CD4-positive, alpha-beta memory T cell (primary cell): Measurements from ENCODE around the gene EYS. TPM values are rescaled to one million over a fixed set of nuclear protein-coding genes. Genes with fewer than 3 reads are reported as not detected.
"Not testable (repeated sequence)": the region's sequence is repeated elsewhere in the genome, so short reads cannot be mapped to it uniquely, and the experiment has no call there.

Experiments used
- CTCF ChIA-PET: fragments of 350-600 bp; sonication (Branson Sonifier 250); formaldehyde crosslinking; loops from one replicate; lab custom pipeline; 2021; ENCODE audit warnings: inconsistent platforms; ENCODE audit not compliant: partially characterized antibody; lab: Charles Lee
- POLR2A ChIA-PET: fragments of 350-600 bp; sonication (Branson Sonifier 250); formaldehyde crosslinking; loops from one replicate; lab custom pipeline; 2021; ENCODE audit not compliant: partially characterized antibody; lab: Charles Lee
- DNase-seq, 5 donors: peaks; one replicate each; pipeline versions ENCODE4 v3.0.0 to v3.0.0-alpha.2; 2020 to 2022; ENCODE audit warnings: mixed read lengths in 1 of 5
- H3K27ac ChIP-seq: one replicate; pipeline ENCODE4 v1.7.0; 2013; ENCODE audit warnings: low read depth, low read length
- H3K27me3 ChIP-seq: 2 replicates; pipeline ENCODE4 v1.7.0; 2013; ENCODE audit warnings: mild to moderate bottlenecking, low read length, moderate library complexity; ENCODE audit not compliant: insufficient read depth
- H3K36me3 ChIP-seq: 2 replicates; pipeline ENCODE4 v1.7.0; 2013; ENCODE audit warnings: mild to moderate bottlenecking, low read length, moderate library complexity; ENCODE audit not compliant: insufficient read depth
- H3K4me1 ChIP-seq: 2 replicates; pipeline ENCODE4 v1.7.0; 2013; ENCODE audit warnings: mild to moderate bottlenecking, low read length, moderate library complexity; ENCODE audit not compliant: insufficient read depth
- H3K4me3 ChIP-seq, 2 donors: one replicate each; pipeline ENCODE4 v1.7.0; 2013; ENCODE audit warnings: low read length in 2 of 2, mild to moderate bottlenecking in 1 of 2
- H3K9me3 ChIP-seq, 2 donors: one replicate each; pipeline ENCODE4 v1.7.0; 2013; ENCODE audit warnings: low read length in 2 of 2, control low read depth in 1 of 2; ENCODE audit not compliant: control insufficient read depth in 1 of 2
- H3K27ac Mint-ChIP-seq, 7 donors: one replicate each; pipeline ENCODE4 v1.8.0; 2020 to 2021; ENCODE audit warnings: mixed read lengths in 7 of 7, mild to moderate bottlenecking in 6 of 7, inconsistent platforms in 3 of 7, moderate library complexity in 3 of 7
- H3K27me3 Mint-ChIP-seq, 2 donors: one replicate each; pipeline ENCODE4 v1.8.0; 2020 to 2021; ENCODE audit warnings: mixed read lengths in 2 of 2
- H3K36me3 Mint-ChIP-seq, 2 donors: one replicate each; pipeline ENCODE4 v1.8.0; 2020 to 2021; ENCODE audit warnings: mixed read lengths in 2 of 2, inconsistent platforms in 1 of 2, mild to moderate bottlenecking in 1 of 2
- H3K4me1 Mint-ChIP-seq, 4 donors: one replicate each; pipeline ENCODE4 v1.8.0; 2020 to 2021; ENCODE audit warnings: mixed read lengths in 4 of 4, mild to moderate bottlenecking in 1 of 4
- H3K4me3 Mint-ChIP-seq, 8 donors: one replicate each; pipeline ENCODE4 v1.8.0; 2020 to 2021; ENCODE audit warnings: mixed read lengths in 8 of 8, mild to moderate bottlenecking in 7 of 8, moderate library complexity in 6 of 8, inconsistent platforms in 3 of 8
- H3K9me3 Mint-ChIP-seq, 8 donors: one replicate each; pipeline ENCODE4 v1.8.0; 2020 to 2021; ENCODE audit warnings: mixed read lengths in 8 of 8, mild to moderate bottlenecking in 5 of 8, inconsistent platforms in 3 of 8, moderate library complexity in 1 of 8
- intact Hi-C: fragments of 100-400 bp; cut with micrococcal nuclease; formaldehyde crosslinking; loops from one replicate; pipeline ENCODE4 v1.15.1; 2023
- polyA plus RNA-seq, 2 donors: library from polyadenylated mRNA; unstranded; fragments of 300-500 nt; fragmentation: Illumina TruSeq; gene quantifications; one replicate each; pipeline ENCODE4 v1.2.3, GENCODE V29; 2021
- total RNA-seq, 2 experiments: library from RNA; stranded (reverse); gene quantifications; one replicate each; pipeline ENCODE4 v1.2.3, GENCODE V29; 2021

EYS gene
- total and polyA plus RNA-seq, 4 experiments from 2014 or later = 0.17 to 0.20 TPM; not detected in 2

GRCh38 chr6:63897952-63898351 lies 1809.1 kb downstream of the EYS start:
- no peaks in the 10 kb centered on the region for H3K9me3 ChIP-seq
- H3K27ac ChIP-seq = no peak overlapping the region
- H3K27me3 ChIP-seq = no peaks in the 10 kb centered on the region
- H3K4me3 Mint-ChIP-seq = no peak overlapping the region
- POLR2A ChIA-PET = no interaction called here
- no peaks in the 10 kb centered on the region for H3K27me3 Mint-ChIP-seq
- H3K27ac Mint-ChIP-seq = no peak overlapping the region
- H3K9me3 Mint-ChIP-seq = peaks cover 0 to 3% (median 0%) of the 10 kb centered on the region in 8 donors
- no peaks in the 10 kb centered on the region for H3K4me1 ChIP-seq
- intact Hi-C loops = no loop called here
- no peak for DNase-seq
- no peaks in the 10 kb centered on the region for H3K36me3 ChIP-seq
- no peak overlapping the region for H3K4me3 ChIP-seq
- H3K36me3 Mint-ChIP-seq = no peaks in the 10 kb centered on the region
- no peaks in the 10 kb centered on the region for H3K4me1 Mint-ChIP-seq
- CTCF ChIA-PET = no interaction called here

GRCh38 chr6:63897459-63897858 lies 1809.6 kb downstream of the EYS start:
- Mint-ChIP-seq H3K27ac (no peak overlapping the region), H3K36me3 (no peaks in the 10 kb centered on the region), H3K9me3 (peaks cover 0 to 5% (median 0%) of the 10 kb centered on the region in 8 donors), H3K4me3 (no peak overlapping the region), H3K27me3 (no peaks in the 10 kb centered on the region), H3K4me1 (no peaks in the 10 kb centered on the region)
- ChIA-PET CTCF (no interaction called here), POLR2A (no interaction called here)
- DNase-seq = no peak
- no peaks in the 10 kb centered on the region for H3K9me3 ChIP-seq
- no peak overlapping the region for H3K27ac ChIP-seq
- no peak overlapping the region for H3K4me3 ChIP-seq
- intact Hi-C loops = no loop called here
- no peaks in the 10 kb centered on the region for H3K4me1 ChIP-seq
- H3K27me3 ChIP-seq = no peaks in the 10 kb centered on the region
- H3K36me3 ChIP-seq = no peaks in the 10 kb centered on the region

DNA sequence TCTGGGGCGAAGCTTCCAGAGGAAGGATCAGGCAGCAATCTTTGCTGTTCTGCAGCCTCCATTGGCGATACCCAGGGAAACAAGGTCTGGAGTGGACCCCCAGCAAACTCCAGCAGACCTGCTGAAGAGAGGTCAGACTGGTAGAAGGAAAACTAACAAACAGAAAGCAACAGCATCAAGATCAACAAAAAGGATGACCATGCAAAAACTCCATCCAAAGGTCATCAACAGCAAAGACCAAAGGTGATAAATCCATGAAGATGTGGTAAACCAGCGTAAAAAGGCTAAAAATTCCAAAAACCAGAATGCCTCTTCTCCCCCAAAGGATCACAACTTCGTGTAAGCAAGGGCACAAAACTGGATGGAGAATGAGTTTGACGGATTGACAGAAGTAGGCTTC lies 1818.6 kb downstream of the EYS start:
- H3K9me3 ChIP-seq = no peaks in the 10 kb centered on the region
- Mint-ChIP-seq H3K4me1 (no peaks in the 10 kb centered on the region), H3K27ac (no peak overlapping the region), H3K9me3 (peaks cover 0 to 6% (median 1%) of the 10 kb centered on the region in 8 donors), H3K36me3 (no peaks in the 10 kb centered on the region), H3K4me3 (no peak overlapping the region), H3K27me3 (peaks cover 0 to 1% of the 10 kb centered on the region in 2 donors)
- CTCF ChIA-PET = no interaction called here
- no peaks in the 10 kb centered on the region for H3K27me3 ChIP-seq
- H3K4me1 ChIP-seq = no peaks in the 10 kb centered on the region
- no peak overlapping the region for H3K4me3 ChIP-seq
- no peak overlapping the region for H3K27ac ChIP-seq
- POLR2A ChIA-PET = no interaction called here
- intact Hi-C loops = no loop called here
- DNase-seq = no peak
- no peaks in the 10 kb centered on the region for H3K36me3 ChIP-seq

DNA sequence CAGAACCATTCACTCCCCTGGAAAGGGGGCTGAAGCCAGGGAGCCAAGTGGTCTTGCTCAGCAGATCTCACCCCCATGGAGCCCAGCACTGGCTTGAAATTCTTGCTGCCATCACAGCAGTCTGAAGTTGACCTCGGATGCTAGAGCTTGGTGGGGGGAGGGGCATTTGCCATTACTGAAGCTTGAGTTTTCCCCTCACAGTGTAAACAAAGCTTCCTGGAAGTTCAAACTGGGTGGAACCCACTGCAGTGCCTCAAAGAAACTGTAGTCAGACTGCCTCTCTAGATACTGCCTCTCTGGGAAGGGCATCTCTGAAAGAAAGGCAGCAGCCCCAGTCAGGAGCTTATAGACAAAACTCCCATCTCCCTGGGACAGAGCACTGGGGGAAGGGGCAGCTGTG lies 1819.2 kb downstream of the EYS start:
- H3K4me3 Mint-ChIP-seq, H3K9me3 ChIP-seq, H3K36me3 Mint-ChIP-seq, H3K27me3 ChIP-seq, H3K27me3 Mint-ChIP-seq, DNase-seq, POLR2A ChIA-PET, H3K4me3 ChIP-seq, intact Hi-C loops, H3K4me1 Mint-ChIP-seq, H3K27ac ChIP-seq, H3K36me3 ChIP-seq, H3K9me3 Mint-ChIP-seq, H3K4me1 ChIP-seq, CTCF ChIA-PET, H3K27ac Mint-ChIP-seq: not testable (repeated sequence)

DNA sequence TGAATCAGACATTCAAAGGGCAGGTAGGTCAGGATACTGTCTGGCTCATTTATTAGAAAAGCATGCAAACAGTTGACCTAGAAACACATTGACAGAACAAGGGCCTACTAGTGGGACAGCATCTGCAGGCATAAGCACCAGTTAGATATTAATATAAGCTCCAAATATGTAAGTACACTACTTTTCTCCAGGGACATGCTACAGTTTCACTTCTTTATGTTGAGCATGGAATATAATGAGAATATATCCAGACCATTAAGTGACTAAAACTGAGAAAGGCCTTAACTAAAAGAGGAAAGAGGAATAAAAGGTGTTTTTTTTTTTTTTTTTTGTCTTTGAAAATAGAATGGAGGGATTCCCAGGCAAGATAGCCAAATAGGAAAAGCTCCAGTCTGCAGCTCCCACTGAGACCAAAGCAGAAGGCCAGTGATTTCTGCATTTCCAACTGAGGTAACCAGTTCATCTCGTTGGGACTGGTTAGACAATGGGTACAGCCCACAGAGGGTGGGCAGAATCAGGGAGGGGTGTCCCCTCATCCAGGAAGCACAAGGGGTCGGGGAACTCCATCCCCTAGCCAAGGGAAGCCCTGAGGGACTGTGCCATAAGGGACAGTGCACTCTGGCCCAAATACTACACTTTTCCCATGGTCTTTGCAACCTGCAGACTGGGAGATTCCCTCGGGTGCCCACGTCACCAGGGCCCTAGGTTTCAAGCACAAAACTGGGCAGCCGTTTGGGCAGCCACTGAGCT lies 1819.8 kb downstream of the EYS start:
- no peak for DNase-seq
- Mint-ChIP-seq H3K9me3 (peaks cover 0 to 6% (median 0%) of the 10 kb centered on the region in 8 donors), H3K27me3 (peaks cover 1% of the 10 kb centered on the region in 2 donors), H3K36me3 (no peaks in the 10 kb centered on the region), H3K4me3 (no peak overlapping the region), H3K27ac (no peak overlapping the region), H3K4me1 (no peaks in the 10 kb centered on the region)
- Histone ChIP-seq H3K4me3 (no peak overlapping the region), H3K27me3 (no peaks in the 10 kb centered on the region), H3K9me3 (no peaks in the 10 kb centered on the region), H3K36me3 (no peaks in the 10 kb centered on the region), H3K27ac (no peak overlapping the region), H3K4me1 (no peaks in the 10 kb centered on the region)
- ChIA-PET CTCF (no interaction called here), POLR2A (no interaction called here)
- intact Hi-C loops = no loop called here

GRCh38 chr6:63886341-63886740 lies 1820.7 kb downstream of the EYS start:
- H3K27me3 Mint-ChIP-seq = peaks cover 1% of the 10 kb centered on the region in 2 donors
- H3K36me3 ChIP-seq = no peaks in the 10 kb centered on the region
- POLR2A ChIA-PET = no interaction called here

DNA sequence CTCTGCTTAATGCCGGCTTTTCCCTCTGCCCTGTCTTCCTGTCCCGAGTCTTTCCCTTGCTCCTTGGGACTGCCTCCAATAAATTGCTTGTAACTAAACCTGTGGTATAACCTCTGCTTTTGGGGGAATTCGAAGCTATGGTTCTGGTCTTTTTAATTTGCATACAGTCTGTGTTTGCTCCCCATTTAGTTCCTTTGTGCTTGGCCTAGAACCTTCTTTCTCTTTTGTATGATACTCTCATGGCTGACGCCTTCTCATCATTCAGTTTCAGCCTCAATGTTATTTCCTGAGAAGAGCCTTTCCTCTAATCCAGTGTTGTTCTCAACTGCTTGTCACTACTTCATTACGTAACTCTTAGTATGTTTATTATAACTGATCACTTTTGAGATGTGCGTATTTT lies 1823.4 kb downstream of the EYS start:
- intact Hi-C loops = no loop called here
- H3K4me3 Mint-ChIP-seq = no peak overlapping the region
- H3K27me3 Mint-ChIP-seq = peaks cover 1% of the 10 kb centered on the region in 2 donors
- no peak for DNase-seq
- H3K27ac Mint-ChIP-seq = no peak overlapping the region
- ChIA-PET CTCF (no interaction called here), POLR2A (no interaction called here)
- Histone ChIP-seq H3K27ac (no peak overlapping the region), H3K36me3 (no peaks in the 10 kb centered on the region), H3K9me3 (no peaks in the 10 kb centered on the region), H3K27me3 (no peaks in the 10 kb centered on the region), H3K4me3 (no peak overlapping the region), H3K4me1 (no peaks in the 10 kb centered on the region)
- peaks cover 0 to 6% (median 4%) of the 10 kb centered on the region in 8 donors for H3K9me3 Mint-ChIP-seq
- H3K36me3 Mint-ChIP-seq = no peaks in the 10 kb centered on the region
- no peaks in the 10 kb centered on the region for H3K4me1 Mint-ChIP-seq

More at GRCh38 chr6:63886341-63886740, 1820.7 kb downstream of the EYS start:
- H3K27me3 ChIP-seq = no peaks in the 10 kb centered on the region
- peaks cover 0 to 6% (median 0%) of the 10 kb centered on the region in 8 donors for H3K9me3 Mint-ChIP-seq
- H3K27ac ChIP-seq = no peak overlapping the region
- H3K27ac Mint-ChIP-seq = no peak overlapping the region
- intact Hi-C loops = no loop called here
- no peaks in the 10 kb centered on the region for H3K4me1 ChIP-seq
- no peaks in the 10 kb centered on the region for H3K36me3 Mint-ChIP-seq
- H3K4me1 Mint-ChIP-seq = no peaks in the 10 kb centered on the region
- no peak overlapping the region for H3K4me3 ChIP-seq
- no peak for DNase-seq
- H3K4me3 Mint-ChIP-seq = no peak overlapping the region
- CTCF ChIA-PET = no interaction called here
- H3K9me3 ChIP-seq = no peaks in the 10 kb centered on the region
